ENCODE measurements around the gene PSMD12. TPM values are rescaled to one million over a fixed set of nuclear protein-coding genes. Genes with fewer than 3 reads are reported as not detected.
"Not testable (repeated sequence)": the region's sequence is repeated elsewhere in the genome, so short reads cannot be mapped to it uniquely, and the experiment has no call there.

Gene PSMD12
- total RNA-seq, 1 experiment from 2014 or later, result 27.5 TPM

GRCh38 chr17:67353929-67354574 lies 12.3 kb downstream of the PSMD12 start:
- peaks cover 7% of the 10 kb centered on the region for H3K36me3 ChIP-seq (replicated peaks; ENCODE audit: control insufficient read depth, insufficient read depth, low read length)
- no peak overlapping the region for H3K4me3 ChIP-seq (ENCODE audit: insufficient read depth, low read depth, low read length)
- H3K27me3 ChIP-seq (ENCODE audit: control insufficient read depth, insufficient read depth, low read length), result no peaks in the 10 kb centered on the region
- no peak for DNase-seq

- H3K36me3 ChIP-seq (replicated peaks; ENCODE audit: control insufficient read depth, insufficient read depth, low read length), result peaks cover 7% of the 10 kb centered on the region
Measured at GRCh38 chr17:67353161-67353560, 13.2 kb downstream of the PSMD12 start.

GRCh38 chr17:67349420-67349819 lies 17.0 kb downstream of the PSMD12 start:
- DNase-seq, result no peak
- peaks cover 11% of the 10 kb centered on the region for H3K36me3 ChIP-seq (replicated peaks; ENCODE audit: control insufficient read depth, insufficient read depth, low read length)
- H3K27me3 ChIP-seq (ENCODE audit: control insufficient read depth, insufficient read depth, low read length), result no peaks in the 10 kb centered on the region
- H3K4me3 ChIP-seq (ENCODE audit: insufficient read depth, low read depth, low read length), result no peak overlapping the region

More at GRCh38 chr17:67353161-67353560, 13.2 kb downstream of the PSMD12 start:
- Histone ChIP-seq H3K4me3 (ENCODE audit: insufficient read depth, low read depth, low read length) (no peak overlapping the region), H3K27me3 (ENCODE audit: control insufficient read depth, insufficient read depth, low read length) (no peaks in the 10 kb centered on the region)
- DNase-seq, result no peak

- H3K4me3 ChIP-seq (ENCODE audit: insufficient read depth, low read depth, low read length), result no peak overlapping the region
- no peaks in the 10 kb centered on the region for H3K27me3 ChIP-seq (ENCODE audit: control insufficient read depth, insufficient read depth, low read length)
- peaks cover 11% of the 10 kb centered on the region for H3K36me3 ChIP-seq (replicated peaks; ENCODE audit: control insufficient read depth, insufficient read depth, low read length)
- DNase-seq, result no peak
Measured at GRCh38 chr17:67347826-67348225, 18.6 kb downstream of the PSMD12 start.

GRCh38 chr17:67343237-67343636 lies 23.1 kb downstream of the PSMD12 start:
- DNase-seq, result no peak
- peaks cover 7% of the 10 kb centered on the region for H3K36me3 ChIP-seq (replicated peaks; ENCODE audit: control insufficient read depth, insufficient read depth, low read length)
- H3K27me3 ChIP-seq (ENCODE audit: control insufficient read depth, insufficient read depth, low read length), result no peaks in the 10 kb centered on the region
- no peak overlapping the region for H3K4me3 ChIP-seq (ENCODE audit: insufficient read depth, low read depth, low read length)

GRCh38 chr17:67338353-67338752 lies 28.0 kb downstream of the PSMD12 start:
- DNase-seq; H3K27me3 ChIP-seq (ENCODE audit: control insufficient read depth, insufficient read depth, low read length); H3K36me3 ChIP-seq (replicated peaks; ENCODE audit: control insufficient read depth, insufficient read depth, low read length); H3K4me3 ChIP-seq (ENCODE audit: insufficient read depth, low read depth, low read length): not testable (repeated sequence)

GRCh38 chr17:67336859-67337258 lies 29.5 kb downstream of the PSMD12 start:
- Histone ChIP-seq H3K4me3 (ENCODE audit: insufficient read depth, low read depth, low read length) (no peak overlapping the region), H3K27me3 (ENCODE audit: control insufficient read depth, insufficient read depth, low read length) (no peaks in the 10 kb centered on the region), H3K36me3 (replicated peaks; ENCODE audit: control insufficient read depth, insufficient read depth, low read length) (peaks cover 1% of the 10 kb centered on the region)
- peak; percentile 21 for DNase-seq

- Histone ChIP-seq H3K4me3 (ENCODE audit: insufficient read depth, low read depth, low read length) (no peak overlapping the region), H3K27me3 (ENCODE audit: control insufficient read depth, insufficient read depth, low read length) (no peaks in the 10 kb centered on the region), H3K36me3 (replicated peaks; ENCODE audit: control insufficient read depth, insufficient read depth, low read length) (no peaks in the 10 kb centered on the region)
- DNase-seq, result no peak
Measured at GRCh38 chr17:67335245-67335835, 31.0 kb downstream of the PSMD12 start.

- H3K4me3 ChIP-seq (ENCODE audit: insufficient read depth, low read depth, low read length); H3K27me3 ChIP-seq (ENCODE audit: control insufficient read depth, insufficient read depth, low read length); DNase-seq; H3K36me3 ChIP-seq (replicated peaks; ENCODE audit: control insufficient read depth, insufficient read depth, low read length): not testable (repeated sequence)
Measured at GRCh38 chr17:67332162-67332508, 34.2 kb downstream of the PSMD12 start.

GRCh38 chr17:67331381-67332161 lies 34.8 kb downstream of the PSMD12 start:
- H3K4me3 ChIP-seq (ENCODE audit: insufficient read depth, low read depth, low read length); H3K36me3 ChIP-seq (replicated peaks; ENCODE audit: control insufficient read depth, insufficient read depth, low read length); DNase-seq; H3K27me3 ChIP-seq (ENCODE audit: control insufficient read depth, insufficient read depth, low read length): not testable (repeated sequence)

- Histone ChIP-seq H3K4me3 (ENCODE audit: insufficient read depth, low read depth, low read length) (no peak overlapping the region), H3K27me3 (ENCODE audit: control insufficient read depth, insufficient read depth, low read length) (no peaks in the 10 kb centered on the region), H3K36me3 (replicated peaks; ENCODE audit: control insufficient read depth, insufficient read depth, low read length) (no peaks in the 10 kb centered on the region)
- no peak for DNase-seq
Measured at GRCh38 chr17:67328026-67328425, 38.4 kb downstream of the PSMD12 start.

GRCh38 chr17:67326959-67327745 lies 39.2 kb downstream of the PSMD12 start:
- DNase-seq; H3K27me3 ChIP-seq (ENCODE audit: control insufficient read depth, insufficient read depth, low read length); H3K4me3 ChIP-seq (ENCODE audit: insufficient read depth, low read depth, low read length); H3K36me3 ChIP-seq (replicated peaks; ENCODE audit: control insufficient read depth, insufficient read depth, low read length): not testable (repeated sequence)

- no peak overlapping the region for H3K4me3 ChIP-seq (ENCODE audit: insufficient read depth, low read depth, low read length)
- H3K27me3 ChIP-seq (ENCODE audit: control insufficient read depth, insufficient read depth, low read length), result no peaks in the 10 kb centered on the region
- no peaks in the 10 kb centered on the region for H3K36me3 ChIP-seq (replicated peaks; ENCODE audit: control insufficient read depth, insufficient read depth, low read length)
- DNase-seq, result no peak
Measured at GRCh38 chr17:67326440-67326839, 39.9 kb downstream of the PSMD12 start.

GRCh38 chr17:67324330-67324729 lies 42.0 kb downstream of the PSMD12 start:
- no peak for DNase-seq
- Histone ChIP-seq H3K4me3 (ENCODE audit: insufficient read depth, low read depth, low read length) (no peak overlapping the region), H3K27me3 (ENCODE audit: control insufficient read depth, insufficient read depth, low read length) (no peaks in the 10 kb centered on the region), H3K36me3 (replicated peaks; ENCODE audit: control insufficient read depth, insufficient read depth, low read length) (no peaks in the 10 kb centered on the region)

Measured in H7 (cell line).